ENCODE measurements around the gene SNCB. TPM values are rescaled to one million over a fixed set of nuclear protein-coding genes. Genes with fewer than 3 reads are reported as not detected.

SNCB gene
- total RNA-seq, 1 donor, result not detected

- Histone ChIP-seq H3K4me1 (ENCODE audit: insufficient read depth, low read length) (peaks cover 15% of the 10 kb centered on the region), H3K27me3 (ENCODE audit: insufficient read depth, low read length) (no peaks in the 10 kb centered on the region), H3K9me3 (ENCODE audit: low read depth, low read length) (no peaks in the 10 kb centered on the region), H3K4me3 (ENCODE audit: low read length) (no peak overlapping the region)
Measured at GRCh38 chr5:176642675-176643490, 12.5 kb upstream of the SNCB start.

- no peaks in the 10 kb centered on the region for H3K4me1 ChIP-seq (ENCODE audit: insufficient read depth, low read length)
- no peaks in the 10 kb centered on the region for H3K9me3 ChIP-seq (ENCODE audit: low read depth, low read length)
- no peaks in the 10 kb centered on the region for H3K27me3 ChIP-seq (ENCODE audit: insufficient read depth, low read length)
- H3K4me3 ChIP-seq (ENCODE audit: low read length), result no peak overlapping the region
Measured at GRCh38 chr5:176640616-176641015, 10.3 kb upstream of the SNCB start.

- Histone ChIP-seq H3K9me3 (ENCODE audit: low read depth, low read length) (no peaks in the 10 kb centered on the region), H3K4me3 (ENCODE audit: low read length) (no peak overlapping the region), H3K27me3 (ENCODE audit: insufficient read depth, low read length) (peaks cover under 1% of the 10 kb centered on the region), H3K4me1 (ENCODE audit: insufficient read depth, low read length) (no peaks in the 10 kb centered on the region)
Measured at GRCh38 chr5:176639981-176640380, 9.6 kb upstream of the SNCB start.

GRCh38 chr5:176639208-176639607, 8.9 kb upstream of the SNCB start:
- Histone ChIP-seq H3K4me1 (ENCODE audit: insufficient read depth, low read length) (peaks cover under 1% of the 10 kb centered on the region), H3K27me3 (ENCODE audit: insufficient read depth, low read length) (peaks cover 3% of the 10 kb centered on the region), H3K4me3 (ENCODE audit: low read length) (no peak overlapping the region), H3K9me3 (ENCODE audit: low read depth, low read length) (no peaks in the 10 kb centered on the region)

- H3K9me3 ChIP-seq (ENCODE audit: low read depth, low read length), result no peaks in the 10 kb centered on the region
- H3K4me1 ChIP-seq (ENCODE audit: insufficient read depth, low read length), result peaks cover 8% of the 10 kb centered on the region
- peaks cover 11% of the 10 kb centered on the region for H3K27me3 ChIP-seq (ENCODE audit: insufficient read depth, low read length)
- no peak overlapping the region for H3K4me3 ChIP-seq (ENCODE audit: low read length)
Measured at GRCh38 chr5:176638437-176638836, 8.1 kb upstream of the SNCB start.

GRCh38 chr5:176637556-176637955, 7.2 kb upstream of the SNCB start:
- Histone ChIP-seq H3K4me3 (ENCODE audit: low read length) (no peak overlapping the region), H3K9me3 (ENCODE audit: low read depth, low read length) (no peaks in the 10 kb centered on the region), H3K27me3 (ENCODE audit: insufficient read depth, low read length) (peaks cover 20% of the 10 kb centered on the region), H3K4me1 (ENCODE audit: insufficient read depth, low read length) (peaks cover 10% of the 10 kb centered on the region)

- no peaks in the 10 kb centered on the region for H3K9me3 ChIP-seq (ENCODE audit: low read depth, low read length)
- peaks cover 10% of the 10 kb centered on the region for H3K4me1 ChIP-seq (ENCODE audit: insufficient read depth, low read length)
- H3K4me3 ChIP-seq (ENCODE audit: low read length), result no peak overlapping the region
- H3K27me3 ChIP-seq (ENCODE audit: insufficient read depth, low read length), result peaks cover 29% of the 10 kb centered on the region
Measured at GRCh38 chr5:176636426-176636825, 6.1 kb upstream of the SNCB start.

GRCh38 chr5:176633598-176633997, 3.3 kb upstream of the SNCB start:
- Histone ChIP-seq H3K9me3 (ENCODE audit: low read depth, low read length) (no peaks in the 10 kb centered on the region), H3K27me3 (ENCODE audit: insufficient read depth, low read length) (peaks cover 55% of the 10 kb centered on the region), H3K4me3 (ENCODE audit: low read length) (no peak overlapping the region), H3K4me1 (ENCODE audit: insufficient read depth, low read length) (peaks cover 25% of the 10 kb centered on the region)

GRCh38 chr5:176632745-176633144, 2.4 kb upstream of the SNCB start:
- Histone ChIP-seq H3K27me3 (ENCODE audit: insufficient read depth, low read length) (peaks cover 57% of the 10 kb centered on the region), H3K4me1 (ENCODE audit: insufficient read depth, low read length) (peaks cover 25% of the 10 kb centered on the region)

GRCh38 chr5:176631383-176632200, 1.3 kb upstream of the SNCB start:
- Histone ChIP-seq H3K4me3 (ENCODE audit: low read length) (no peak overlapping the region), H3K27me3 (ENCODE audit: insufficient read depth, low read length) (peaks cover 57% of the 10 kb centered on the region), H3K4me1 (ENCODE audit: insufficient read depth, low read length) (peaks cover 25% of the 10 kb centered on the region), H3K9me3 (ENCODE audit: low read depth, low read length) (no peaks in the 10 kb centered on the region)

More at GRCh38 chr5:176632745-176633144, 2.4 kb upstream of the SNCB start:
- Histone ChIP-seq H3K9me3 (ENCODE audit: low read depth, low read length) (no peaks in the 10 kb centered on the region), H3K4me3 (ENCODE audit: low read length) (no peak overlapping the region)

GRCh38 chr5:176630681-176631222, 418 bp upstream of the SNCB start:
- Histone ChIP-seq H3K4me3 (ENCODE audit: low read length) (no peak overlapping the region), H3K4me1 (ENCODE audit: insufficient read depth, low read length) (peaks cover 25% of the 10 kb centered on the region), H3K27me3 (ENCODE audit: insufficient read depth, low read length) (peaks cover 57% of the 10 kb centered on the region), H3K9me3 (ENCODE audit: low read depth, low read length) (no peaks in the 10 kb centered on the region)

- H3K4me1 ChIP-seq (ENCODE audit: insufficient read depth, low read length), result peaks cover 25% of the 10 kb centered on the region
- H3K9me3 ChIP-seq (ENCODE audit: low read depth, low read length), result no peaks in the 10 kb centered on the region
- H3K27me3 ChIP-seq (ENCODE audit: insufficient read depth, low read length), result peaks cover 55% of the 10 kb centered on the region
- H3K4me3 ChIP-seq (ENCODE audit: low read length), result no peak overlapping the region
Measured at GRCh38 chr5:176629317-176629852, 949 bp downstream of the SNCB start.

- Histone ChIP-seq H3K9me3 (ENCODE audit: low read depth, low read length) (no peaks in the 10 kb centered on the region), H3K4me3 (ENCODE audit: low read length) (no peak overlapping the region), H3K27me3 (ENCODE audit: insufficient read depth, low read length) (peaks cover 48% of the 10 kb centered on the region), H3K4me1 (ENCODE audit: insufficient read depth, low read length) (peaks cover 19% of the 10 kb centered on the region)
Measured at GRCh38 chr5:176628406-176629228, 1.7 kb downstream of the SNCB start.

- peaks cover 38% of the 10 kb centered on the region for H3K27me3 ChIP-seq (ENCODE audit: insufficient read depth, low read length)
Measured at GRCh38 chr5:176627582-176627981, 2.8 kb downstream of the SNCB start.

More at GRCh38 chr5:176627582-176627981, 2.8 kb downstream of the SNCB start:
- H3K4me3 ChIP-seq (ENCODE audit: low read length), result no peak overlapping the region
- H3K9me3 ChIP-seq (ENCODE audit: low read depth, low read length), result no peaks in the 10 kb centered on the region
- H3K4me1 ChIP-seq (ENCODE audit: insufficient read depth, low read length), result peaks cover 15% of the 10 kb centered on the region

Data from mononuclear cell (primary cell).